ENCODE measurements around the gene SLC24A3.

SLC24A3 gene

DNA sequence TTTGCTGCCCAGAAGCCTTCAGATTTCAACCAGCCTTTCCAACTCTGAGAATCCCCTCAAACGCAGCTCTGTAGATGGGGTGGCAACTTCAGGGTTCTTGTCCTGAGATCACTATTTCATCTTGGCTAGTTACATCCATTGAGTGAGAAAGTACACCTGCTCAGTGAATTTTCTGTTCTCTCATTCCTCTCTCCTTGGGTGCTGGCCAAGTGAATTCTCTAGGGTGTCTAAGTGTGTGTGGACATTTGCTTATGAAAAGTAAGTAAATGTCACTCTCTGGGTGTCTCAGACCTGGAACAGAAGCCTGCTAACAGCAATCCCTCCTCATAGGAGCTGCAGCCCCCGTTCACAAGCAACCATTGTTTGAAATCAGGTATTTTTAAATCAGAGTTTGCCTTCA is 549.4 kb downstream of the SLC24A3 start:
- no peak overlapping the region for H3K9ac ChIP-seq (ENCODE audit: low read length)
- H3K27me3 ChIP-seq (ENCODE audit: low read depth, low read length): peaks cover 30% of the 10 kb centered on the region
- H3K4me1 ChIP-seq (ENCODE audit: low read length): no peaks in the 10 kb centered on the region
- H3K36me3 ChIP-seq (replicated peaks; ENCODE audit: low read depth, low read length): no peaks in the 10 kb centered on the region
- no peaks in the 10 kb centered on the region for H3K9me3 ChIP-seq (ENCODE audit: insufficient read depth, low read length)
- H3K4me2 ChIP-seq (ENCODE audit: low read length): no peak overlapping the region
- H3K4me3 ChIP-seq (ENCODE audit: low read length): no peak overlapping the region
- H4K20me1 ChIP-seq (ENCODE audit: insufficient read depth, low read length): no peaks in the 10 kb centered on the region
- no peak overlapping the region for H3K27ac ChIP-seq (ENCODE audit: low read length)
- no peak for TF ChIP-seq CTCF (IDR thresholded peaks at IDR 0.05; ENCODE audit: low read depth, low read length)
- no peak for TF ChIP-seq EZH2phosphoT487 (IDR thresholded peaks at IDR 0.05; ENCODE audit: low read depth)
- no peak overlapping the region for H2AFZ ChIP-seq (ENCODE audit: low read depth, low read length)
- H3K79me2 ChIP-seq (ENCODE audit: low read length): no peaks in the 10 kb centered on the region

- TF ChIP-seq CTCF (IDR thresholded peaks at IDR 0.05; ENCODE audit: low read depth, low read length): no peak
- no peak for TF ChIP-seq EZH2phosphoT487 (IDR thresholded peaks at IDR 0.05; ENCODE audit: low read depth)
- H3K4me3 ChIP-seq (ENCODE audit: low read length): no peak overlapping the region
- no peaks in the 10 kb centered on the region for H3K79me2 ChIP-seq (ENCODE audit: low read length)
- no peak overlapping the region for H3K27ac ChIP-seq (ENCODE audit: low read length)
- H3K9ac ChIP-seq (ENCODE audit: low read length): no peak overlapping the region
- H3K4me2 ChIP-seq (ENCODE audit: low read length): no peak overlapping the region
- H4K20me1 ChIP-seq (ENCODE audit: insufficient read depth, low read length): no peaks in the 10 kb centered on the region
- H3K4me1 ChIP-seq (ENCODE audit: low read length): no peaks in the 10 kb centered on the region
- H3K27me3 ChIP-seq (ENCODE audit: low read depth, low read length): peaks cover 40% of the 10 kb centered on the region
- H3K36me3 ChIP-seq (replicated peaks; ENCODE audit: low read depth, low read length): no peaks in the 10 kb centered on the region
- H2AFZ ChIP-seq (ENCODE audit: low read depth, low read length): no peak overlapping the region
- no peaks in the 10 kb centered on the region for H3K9me3 ChIP-seq (ENCODE audit: insufficient read depth, low read length)
Measured at GRCh38 chr20:19764207-19764606, 551.8 kb downstream of the SLC24A3 start.

- Histone ChIP-seq H3K27me3 (ENCODE audit: low read depth, low read length) (peaks cover 40% of the 10 kb centered on the region), H2AFZ (ENCODE audit: low read depth, low read length) (no peak overlapping the region), H3K36me3 (replicated peaks; ENCODE audit: low read depth, low read length) (no peaks in the 10 kb centered on the region), H3K27ac (ENCODE audit: low read length) (no peak overlapping the region), H3K79me2 (ENCODE audit: low read length) (no peaks in the 10 kb centered on the region), H3K9me3 (ENCODE audit: insufficient read depth, low read length) (no peaks in the 10 kb centered on the region), H4K20me1 (ENCODE audit: insufficient read depth, low read length) (no peaks in the 10 kb centered on the region), H3K9ac (ENCODE audit: low read length) (no peak overlapping the region), H3K4me1 (ENCODE audit: low read length) (no peaks in the 10 kb centered on the region), H3K4me3 (ENCODE audit: low read length) (no peak overlapping the region), H3K4me2 (ENCODE audit: low read length) (no peak overlapping the region)
- TF ChIP-seq CTCF (IDR thresholded peaks at IDR 0.05; ENCODE audit: low read depth, low read length): no peak
- no peak for TF ChIP-seq EZH2phosphoT487 (IDR thresholded peaks at IDR 0.05; ENCODE audit: low read depth)
Measured at GRCh38 chr20:19765266-19765665, 552.8 kb downstream of the SLC24A3 start.

- Histone ChIP-seq H3K79me2 (ENCODE audit: low read length) (no peaks in the 10 kb centered on the region), H3K27me3 (ENCODE audit: low read depth, low read length) (peaks cover 40% of the 10 kb centered on the region), H3K4me3 (ENCODE audit: low read length) (no peak overlapping the region), H3K9ac (ENCODE audit: low read length) (no peak overlapping the region), H3K36me3 (replicated peaks; ENCODE audit: low read depth, low read length) (no peaks in the 10 kb centered on the region), H2AFZ (ENCODE audit: low read depth, low read length) (no peak overlapping the region), H3K27ac (ENCODE audit: low read length) (no peak overlapping the region), H4K20me1 (ENCODE audit: insufficient read depth, low read length) (no peaks in the 10 kb centered on the region), H3K4me2 (ENCODE audit: low read length) (no peak overlapping the region), H3K9me3 (ENCODE audit: insufficient read depth, low read length) (no peaks in the 10 kb centered on the region), H3K4me1 (ENCODE audit: low read length) (no peaks in the 10 kb centered on the region)
- no peak for TF ChIP-seq CTCF (IDR thresholded peaks at IDR 0.05; ENCODE audit: low read depth, low read length)
- no peak for TF ChIP-seq EZH2phosphoT487 (IDR thresholded peaks at IDR 0.05; ENCODE audit: low read depth)
Measured at GRCh38 chr20:19765913-19766312, 553.5 kb downstream of the SLC24A3 start.
